Thymus (tissue), 11 donors: ENCODE results near the gene ATE1. TPM values are rescaled to one million over a fixed set of nuclear protein-coding genes. Genes with fewer than 3 reads are reported as not detected.
A peak's percentile ranks its signal among the peaks of the same experiment; 100 is the strongest.
"Not testable (repeated sequence)": the region's sequence is repeated elsewhere in the genome, so short reads cannot be mapped to it uniquely, and the experiment has no call there.

Experiments used
- DNase-seq, 9 donors: peaks; one replicate each; pipeline ENCODE4 v3.0.0-alpha.2; 2013; ENCODE audit warnings: low spot score in 9 of 9, low read depth in 6 of 9, missing footprints in 1 of 9
- H3K27ac ChIP-seq, 2 donors: one replicate each; pipeline ENCODE4 v1.5.1; 2013; ENCODE audit warnings: control low read depth in 1 of 2, low read depth in 1 of 2, low read length in 1 of 2, mild to moderate bottlenecking in 1 of 2, moderate library complexity in 1 of 2
- H3K27me3 ChIP-seq, 2 donors: one replicate each; pipeline ENCODE4 v1.5.1; 2013; ENCODE audit warnings: low read length in 1 of 2; ENCODE audit not compliant: control insufficient read depth in 2 of 2, insufficient read depth in 1 of 2
- H3K36me3 ChIP-seq, 2 donors: one replicate each; pipeline ENCODE4 v1.5.1; 2013; ENCODE audit warnings: low read length in 1 of 2, mild to moderate bottlenecking in 1 of 2, moderate library complexity in 1 of 2; ENCODE audit not compliant: control insufficient read depth in 2 of 2, insufficient read depth in 2 of 2
- H3K4me1 ChIP-seq, 2 donors: one replicate each; pipeline ENCODE4 v1.5.1; 2013; ENCODE audit warnings: low read length in 2 of 2; ENCODE audit not compliant: control insufficient read depth in 2 of 2, insufficient read depth in 2 of 2
- H3K4me3 ChIP-seq, 2 donors: one replicate each; pipeline ENCODE4 v1.5.1; 2013; ENCODE audit warnings: low read length in 2 of 2, control low read depth in 1 of 2, mild to moderate bottlenecking in 1 of 2
- H3K9me3 ChIP-seq, 2 donors: one replicate each; pipeline ENCODE4 v1.5.1; 2013; ENCODE audit warnings: low read length in 1 of 2, mild to moderate bottlenecking in 1 of 2; ENCODE audit not compliant: control insufficient read depth in 2 of 2, insufficient read depth in 1 of 2
- WGBS: extraction: QIAGEN DNeasy Blood & Tissue Kit; methylation state at CpG from one replicate; pipeline ENCODE4 v1.1.7; 2013; 5-methylcytosine and 5-hydroxymethylcytosine counted together
- polyA plus RNA-seq: library from polyadenylated mRNA; stranded (reverse); fragments of 200-250 nt; gene quantifications from one replicate; pipeline ENCODE4 v1.2.3, GENCODE V29; 2013
- total RNA-seq: library from RNA; stranded (reverse); fragments of 120-200 nt; gene quantifications from one replicate; pipeline ENCODE4 v1.2.4, GENCODE V29; 2013
- donor health status: healthy.

Gene ATE1
- total and polyA plus RNA-seq, 2 donors: 12.0 to 26.3 TPM

- Histone ChIP-seq H3K4me1 (no peaks in the 10 kb centered on the region), H3K4me3 (no peak overlapping the region), H3K36me3 (peaks cover 25 to 33% of the 10 kb centered on the region in 2 donors), H3K27ac (no peak overlapping the region), H3K9me3 (peaks cover 0 to 1% of the 10 kb centered on the region in 2 donors), H3K27me3 (no peaks in the 10 kb centered on the region)
- WGBS: 97% methylated on average over 10 of the region's 10 CpGs
- DNase-seq: no peak
Observed at GRCh38 chr10:121921238-121921931, 6.4 kb downstream of the ATE1 start.

- Histone ChIP-seq H3K27ac (no peak overlapping the region), H3K36me3 (peaks cover 25 to 35% of the 10 kb centered on the region in 2 donors)
- WGBS: 95% methylated on average over 10 of the region's 10 CpGs
Observed at GRCh38 chr10:121919666-121920065, 8.2 kb downstream of the ATE1 start.

GRCh38 chr10:121918800-121919199, 9.0 kb downstream of the ATE1 start:
- 99% methylated on average over 7 of the region's 7 CpGs for WGBS
- H3K36me3 ChIP-seq: peaks cover 25 to 37% of the 10 kb centered on the region in 2 donors
- H3K4me3 ChIP-seq, H3K9me3 ChIP-seq, DNase-seq, H3K4me1 ChIP-seq, H3K27me3 ChIP-seq, H3K27ac ChIP-seq: not testable (repeated sequence)

More at GRCh38 chr10:121919666-121920065, 8.2 kb downstream of the ATE1 start:
- H3K27me3 ChIP-seq: no peaks in the 10 kb centered on the region
- H3K4me3 ChIP-seq: no peak overlapping the region
- H3K9me3 ChIP-seq: peaks cover 0 to 1% of the 10 kb centered on the region in 2 donors
- no peaks in the 10 kb centered on the region for H3K4me1 ChIP-seq
- no peak for DNase-seq

GRCh38 chr10:121914661-121915060, 13.2 kb downstream of the ATE1 start:
- no peaks in the 10 kb centered on the region for H3K4me1 ChIP-seq
- no peaks in the 10 kb centered on the region for H3K27me3 ChIP-seq
- H3K9me3 ChIP-seq: peaks cover 0 to 1% of the 10 kb centered on the region in 2 donors
- no peak overlapping the region for H3K27ac ChIP-seq
- H3K4me3 ChIP-seq: no peak overlapping the region
- WGBS: 95% methylated on average over 6 of the region's 6 CpGs
- no peak for DNase-seq
- H3K36me3 ChIP-seq: peaks cover 11 to 31% of the 10 kb centered on the region in 2 donors

GRCh38 chr10:121911421-121911697, 16.5 kb downstream of the ATE1 start:
- DNase-seq: no peak
- WGBS: 95% methylated on average over 2 of the region's 2 CpGs
- Histone ChIP-seq H3K9me3 (no peaks in the 10 kb centered on the region), H3K4me3 (no peak overlapping the region), H3K27me3 (no peaks in the 10 kb centered on the region), H3K27ac (no peak overlapping the region), H3K4me1 (no peaks in the 10 kb centered on the region), H3K36me3 (peaks cover 7 to 25% of the 10 kb centered on the region in 2 donors)

- Histone ChIP-seq H3K27me3 (no peaks in the 10 kb centered on the region), H3K27ac (no peak overlapping the region), H3K9me3 (no peaks in the 10 kb centered on the region), H3K4me3 (no peak overlapping the region), H3K36me3 (peaks cover 7 to 25% of the 10 kb centered on the region in 2 donors), H3K4me1 (no peaks in the 10 kb centered on the region)
- WGBS: 83% methylated on average over 5 of the region's 5 CpGs
- DNase-seq: no peak
Observed at GRCh38 chr10:121910673-121911420, 17.0 kb downstream of the ATE1 start.

- 95% methylated on average over 2 of the region's 2 CpGs for WGBS
- H3K4me3 ChIP-seq: no peak overlapping the region
- peaks cover 10 to 22% of the 10 kb centered on the region in 2 donors for H3K36me3 ChIP-seq
- H3K4me1 ChIP-seq: no peaks in the 10 kb centered on the region
- no peaks in the 10 kb centered on the region for H3K9me3 ChIP-seq
- DNase-seq: no peak
- H3K27ac ChIP-seq: no peak overlapping the region
- H3K27me3 ChIP-seq: no peaks in the 10 kb centered on the region
Observed at GRCh38 chr10:121904888-121905287, 22.9 kb downstream of the ATE1 start.

GRCh38 chr10:121900443-121901174, 27.2 kb downstream of the ATE1 start:
- WGBS: 69% methylated on average over 10 of the region's 10 CpGs
- DNase-seq: peak; percentile 19 to 74 (median 48)
- H3K9me3 ChIP-seq: no peaks in the 10 kb centered on the region
- H3K4me1 ChIP-seq: no peaks in the 10 kb centered on the region
- no peak overlapping the region for H3K27ac ChIP-seq
- H3K36me3 ChIP-seq: peaks cover 15 to 25% of the 10 kb centered on the region in 2 donors
- no peak overlapping the region for H3K4me3 ChIP-seq
- no peaks in the 10 kb centered on the region for H3K27me3 ChIP-seq

GRCh38 chr10:121899727-121900126, 28.1 kb downstream of the ATE1 start:
- H3K4me3 ChIP-seq: no peak overlapping the region
- H3K9me3 ChIP-seq: no peaks in the 10 kb centered on the region
- DNase-seq: no peak
- 97% methylated on average over 4 of the region's 4 CpGs for WGBS
- H3K4me1 ChIP-seq: no peaks in the 10 kb centered on the region
- H3K27ac ChIP-seq: no peak overlapping the region
- no peaks in the 10 kb centered on the region for H3K27me3 ChIP-seq
- peaks cover 12 to 26% of the 10 kb centered on the region in 2 donors for H3K36me3 ChIP-seq
